Fibroblast of villous mesenchyme (primary cell): ENCODE results near the gene DUSP18. TPM values are rescaled to one million over a fixed set of nuclear protein-coding genes. Genes with fewer than 3 reads are reported as not detected.

ENCODE experiments used
- DNase-seq: peaks from one replicate; pipeline ENCODE4 v3.0.0-alpha.2; 2010; ENCODE audit warnings: low read depth
- H3K4me3 ChIP-seq: 2 replicates; pipeline ENCODE4 v1.5.1; 2011; ENCODE audit warnings: low read depth, mild to moderate bottlenecking, low read length
- total RNA-seq: library from RNA; depleted of rRNA; stranded (reverse); fragments of >200 nt; gene quantifications from 2 replicates; pipeline ENCODE4 v1.2.3, GENCODE V29; 2012
- TF ChIP-seq, protein P1 (sequence below): IDR thresholded peaks from 2 replicates; pipeline ENCODE4 v1.5.1; 2012; ENCODE audit warnings: low read depth, mild to moderate bottlenecking, low read length; ENCODE audit not compliant: insufficient read depth

The DUSP18 gene
- total RNA-seq, 1 donor, result 10.4 TPM

DNA sequence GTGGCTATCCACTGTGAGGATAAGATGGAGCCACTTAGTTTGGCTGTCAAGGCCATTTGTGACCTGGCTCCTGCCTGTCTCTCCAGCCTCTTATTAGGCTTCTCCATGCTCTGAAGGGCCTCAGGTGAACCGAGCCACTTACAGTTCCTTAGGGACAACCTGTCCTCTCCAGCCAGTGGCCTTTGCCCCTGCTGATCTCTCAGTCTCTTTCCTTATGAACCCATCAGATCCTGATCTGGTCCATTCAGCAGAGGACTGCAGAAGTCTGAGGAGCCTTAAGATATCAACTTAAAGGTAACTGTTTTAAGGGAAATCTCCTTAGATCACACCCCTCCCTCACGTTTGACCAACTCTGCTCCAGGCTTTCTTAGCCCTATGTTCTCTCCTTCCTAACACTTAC is 2.4 kb downstream of the DUSP18 start:
- no peak for DNase-seq
- TF ChIP-seq, protein P1, sequence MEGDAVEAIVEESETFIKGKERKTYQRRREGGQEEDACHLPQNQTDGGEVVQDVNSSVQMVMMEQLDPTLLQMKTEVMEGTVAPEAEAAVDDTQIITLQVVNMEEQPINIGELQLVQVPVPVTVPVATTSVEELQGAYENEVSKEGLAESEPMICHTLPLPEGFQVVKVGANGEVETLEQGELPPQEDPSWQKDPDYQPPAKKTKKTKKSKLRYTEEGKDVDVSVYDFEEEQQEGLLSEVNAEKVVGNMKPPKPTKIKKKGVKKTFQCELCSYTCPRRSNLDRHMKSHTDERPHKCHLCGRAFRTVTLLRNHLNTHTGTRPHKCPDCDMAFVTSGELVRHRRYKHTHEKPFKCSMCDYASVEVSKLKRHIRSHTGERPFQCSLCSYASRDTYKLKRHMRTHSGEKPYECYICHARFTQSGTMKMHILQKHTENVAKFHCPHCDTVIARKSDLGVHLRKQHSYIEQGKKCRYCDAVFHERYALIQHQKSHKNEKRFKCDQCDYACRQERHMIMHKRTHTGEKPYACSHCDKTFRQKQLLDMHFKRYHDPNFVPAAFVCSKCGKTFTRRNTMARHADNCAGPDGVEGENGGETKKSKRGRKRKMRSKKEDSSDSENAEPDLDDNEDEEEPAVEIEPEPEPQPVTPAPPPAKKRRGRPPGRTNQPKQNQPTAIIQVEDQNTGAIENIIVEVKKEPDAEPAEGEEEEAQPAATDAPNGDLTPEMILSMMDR, result no peak
- H3K4me3 ChIP-seq, result no peak overlapping the region

DNA sequence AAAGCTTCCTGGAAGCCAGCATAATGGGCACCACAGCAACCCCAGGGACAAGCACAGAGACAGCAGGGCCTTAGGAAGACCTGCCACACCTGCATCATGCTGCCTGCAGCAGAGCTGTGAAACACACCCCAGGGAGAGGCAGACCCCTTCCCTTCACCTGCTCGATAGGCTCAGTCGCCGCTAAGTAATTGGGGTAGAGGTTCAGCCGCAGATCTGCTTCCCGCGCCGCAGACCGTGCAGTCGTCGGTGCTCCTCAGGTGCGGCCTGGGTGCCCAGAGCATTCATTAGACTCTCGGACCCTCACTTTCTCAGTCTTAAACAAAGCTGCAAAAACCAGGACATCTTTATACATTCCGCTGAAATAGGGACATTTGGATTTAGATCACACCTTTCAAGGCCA is 2.9 kb downstream of the DUSP18 start:
- no peak for DNase-seq
- no peak overlapping the region for H3K4me3 ChIP-seq
- TF ChIP-seq, protein P1, result no peak

DNA sequence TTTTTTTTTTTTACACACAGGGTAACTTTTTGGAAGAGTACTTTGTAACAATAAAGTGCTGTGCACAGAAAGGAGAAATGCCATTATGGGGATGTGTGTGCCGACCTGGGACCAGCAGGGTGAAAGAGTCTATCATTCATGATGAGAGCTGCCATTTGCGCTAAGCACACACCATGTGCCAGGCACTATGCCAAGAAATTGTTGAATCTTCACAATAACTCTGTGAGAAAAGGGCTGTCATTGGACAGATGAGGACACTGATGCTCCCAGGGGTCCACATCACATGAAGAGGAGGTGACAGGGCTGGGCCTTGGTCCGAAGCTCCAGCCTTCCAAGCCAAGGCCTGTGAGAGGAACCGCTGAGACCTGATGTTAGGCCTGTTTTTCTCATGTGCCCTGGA is 5.6 kb downstream of the DUSP18 start:
- no peak for DNase-seq
- no peak overlapping the region for H3K4me3 ChIP-seq
- TF ChIP-seq, protein P1, result no peak

- TF ChIP-seq, protein P1, result no peak
- no peak overlapping the region for H3K4me3 ChIP-seq
- no peak for DNase-seq
Observed at GRCh38 chr22:30655532-30655931, 12.1 kb downstream of the DUSP18 start.

DNA sequence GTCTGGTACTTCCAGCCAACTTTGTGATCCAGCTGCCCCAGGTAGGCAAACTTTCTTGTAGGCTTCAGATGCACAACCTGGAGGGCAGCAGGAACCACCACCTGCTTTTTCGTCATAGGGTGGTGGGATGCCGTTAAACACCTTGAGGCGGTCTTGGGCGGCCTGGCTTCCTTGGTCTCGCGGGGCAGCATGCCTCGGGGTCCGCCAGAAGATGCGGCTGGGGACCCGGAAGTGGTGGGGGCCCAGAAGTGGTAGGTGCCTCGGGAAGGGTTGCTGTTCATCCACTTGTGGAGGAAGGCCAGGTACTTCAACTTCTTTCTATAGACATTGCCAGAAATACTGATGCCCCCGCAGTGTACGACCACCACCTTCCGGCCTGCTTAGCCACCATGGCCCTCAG is 13.3 kb downstream of the DUSP18 start:
- H3K4me3 ChIP-seq, result no peak overlapping the region
- TF ChIP-seq, protein P1, result no peak
- no peak for DNase-seq

DNA sequence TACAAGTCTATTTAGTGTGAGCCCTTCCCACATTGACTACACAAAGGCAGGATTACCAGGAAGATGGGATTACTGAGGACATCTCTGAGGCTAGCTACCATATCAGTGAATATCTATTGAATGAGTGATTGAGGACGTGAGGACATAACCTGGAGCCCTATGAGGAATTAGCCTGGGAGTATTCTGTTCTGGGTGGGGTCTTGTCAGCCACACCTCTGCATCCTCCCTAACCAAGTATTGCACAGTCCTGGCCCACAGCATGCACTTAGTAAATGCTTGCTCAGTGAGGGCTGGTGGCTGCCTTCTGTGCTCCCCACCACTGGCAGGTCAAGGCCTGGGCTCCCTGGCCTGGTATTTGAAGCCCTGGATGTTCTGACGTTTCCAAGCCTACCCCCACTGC is 14.8 kb downstream of the DUSP18 start:
- H3K4me3 ChIP-seq, result no peak overlapping the region
- TF ChIP-seq, protein P1, result no peak
- DNase-seq, result no peak

DNA sequence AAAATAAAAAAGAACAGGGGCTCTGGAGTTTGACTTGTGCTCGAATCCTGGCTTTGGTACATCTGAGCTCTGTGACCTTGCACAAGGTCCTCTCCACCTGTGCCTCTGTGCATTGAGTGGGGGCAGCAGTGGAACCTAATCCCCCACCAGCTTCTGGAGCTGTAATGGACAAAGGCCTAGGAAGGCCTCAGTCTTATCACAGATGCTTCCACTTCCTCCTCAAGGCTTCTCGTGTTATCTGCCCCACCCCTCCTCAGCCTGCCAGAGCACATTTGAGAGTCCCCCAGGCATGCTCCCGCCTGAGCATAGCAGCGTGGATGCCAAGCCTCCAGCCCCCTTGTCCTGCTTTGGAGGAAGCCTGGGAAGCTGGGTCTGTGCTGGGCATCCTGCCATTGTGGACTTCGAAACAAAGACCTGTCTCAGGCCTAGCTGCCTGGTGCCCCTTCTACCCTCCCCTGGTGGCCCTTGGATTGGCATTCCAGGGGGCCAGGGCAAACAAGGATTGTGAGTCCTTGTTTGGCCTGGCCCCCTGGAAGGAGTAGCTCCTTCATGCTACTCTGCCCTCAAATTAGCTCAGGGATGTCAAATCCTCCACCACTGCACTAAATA is 17.1 kb downstream of the DUSP18 start:
- TF ChIP-seq, protein P1, result no peak
- no peak overlapping the region for H3K4me3 ChIP-seq
- no peak for DNase-seq
